Measurements from ENCODE around the gene GOPC. TPM values are rescaled to one million over a fixed set of nuclear protein-coding genes. Genes with fewer than 3 reads are reported as not detected.

Gene GOPC
- total and polyA plus RNA-seq, 2 experiments from 2014 or later = 15.5 to 26.4 TPM

GRCh38 chr6:117513778-117514365 is 88.4 kb downstream of the GOPC start:
- Histone ChIP-seq H3K27ac (ENCODE audit: low read depth) (no peak overlapping the region), H3K4me1 (ENCODE audit: insufficient read depth) (0 out of 2 replicates have a peak, but pooled peaks cover 6% of the 10 kb centered on the region), H3K79me2 (replicated peaks; ENCODE audit: insufficient read depth) (no peaks in the 10 kb centered on the region), H3K4me3 (no peak overlapping the region), H3K27me3 (ENCODE audit: insufficient read depth) (no peaks in the 10 kb centered on the region), H4K20me1 (replicated peaks; ENCODE audit: insufficient read depth) (no peaks in the 10 kb centered on the region), H3K4me2 (no peak overlapping the region), H3K36me3 (ENCODE audit: insufficient read depth) (no peaks in the 10 kb centered on the region), H3F3A (replicated peaks; ENCODE audit: low read depth) (no peaks in the 10 kb centered on the region), H3K9me2 (ENCODE audit: insufficient read depth) (0 out of 2 replicates have a peak, but pooled peaks cover 7% of the 10 kb centered on the region), H2AFZ (no peak overlapping the region)
- H3K9me3 Mint-ChIP-seq = no peaks in the 10 kb centered on the region
- no peak for ATAC-seq
- no peak for DNase-seq (ENCODE audit: low spot score)
- TF ChIP-seq REST (IDR thresholded peaks at IDR 0.05; ENCODE audit: unreplicated experiment) (no peak), JUNB (IDR thresholded peaks at IDR 0.05; ENCODE audit: unreplicated experiment) (no peak), ZNF114 (CRISPR knock-in tag; IDR thresholded peaks at IDR 0.05) (no peak), CREB1 (CRISPR knock-in tag; IDR thresholded peaks at IDR 0.05; ENCODE audit: low read depth) (no peak), CTCF (conservative IDR thresholded peaks at IDR 0.05; ENCODE audit: low read depth in 2 of 2) (no peak), STAT1 (IDR thresholded peaks at IDR 0.05; ENCODE audit: unreplicated experiment) (no peak), POLR2AphosphoS5 (IDR thresholded peaks at IDR 0.05; ENCODE audit: low read depth) (no peak)
- H3K4me3 Mint-ChIP-seq = no peak overlapping the region
- H3K36me3 Mint-ChIP-seq (ENCODE audit: low read depth) = peaks cover 2% of the 10 kb centered on the region; the same call in 1 of the 3 replicates
- H3K4me1 Mint-ChIP-seq = peaks cover 5% of the 10 kb centered on the region; the same call in 2 of the 3 replicates
- no peaks in the 10 kb centered on the region for H3K27me3 Mint-ChIP-seq (ENCODE audit: insufficient read depth, low read depth, poor library complexity)
- H3K27ac Mint-ChIP-seq = no peak overlapping the region

- 0 out of 2 replicates have a peak, but pooled peaks cover 6% of the 10 kb centered on the region for H3K4me1 ChIP-seq (ENCODE audit: insufficient read depth)
- no peaks in the 10 kb centered on the region for H3K79me2 ChIP-seq (replicated peaks; ENCODE audit: insufficient read depth)
- no peaks in the 10 kb centered on the region for H3K9me3 Mint-ChIP-seq
- H3K27ac Mint-ChIP-seq = no peak overlapping the region; the same call in 1 of the 2 replicates
- H3F3A ChIP-seq (replicated peaks; ENCODE audit: low read depth) = no peaks in the 10 kb centered on the region
- ATAC-seq = peak; percentile 68
- H2AFZ ChIP-seq = no peak overlapping the region
- H3K36me3 ChIP-seq (ENCODE audit: insufficient read depth) = no peaks in the 10 kb centered on the region
- peaks cover 5% of the 10 kb centered on the region; the same call in 2 of the 3 replicates for H3K4me1 Mint-ChIP-seq
- H3K27ac ChIP-seq (ENCODE audit: low read depth) = no peak overlapping the region
- H3K4me3 ChIP-seq = no peak overlapping the region
- no peak overlapping the region for H3K4me2 ChIP-seq
- no peaks in the 10 kb centered on the region for H3K27me3 ChIP-seq (ENCODE audit: insufficient read depth)
- H3K9me2 ChIP-seq (ENCODE audit: insufficient read depth) = 0 out of 2 replicates have a peak, but pooled peaks cover 7% of the 10 kb centered on the region
- H3K4me3 Mint-ChIP-seq = no peak overlapping the region
- H3K27me3 Mint-ChIP-seq (ENCODE audit: insufficient read depth, low read depth, poor library complexity) = no peaks in the 10 kb centered on the region
- peaks cover 2% of the 10 kb centered on the region; the same call in 1 of the 3 replicates for H3K36me3 Mint-ChIP-seq (ENCODE audit: low read depth)
- peak; percentile 17 for DNase-seq (ENCODE audit: low spot score)
- TF ChIP-seq CTCF (conservative IDR thresholded peaks at IDR 0.05; ENCODE audit: low read depth in 2 of 2) = no peak
- no peak for TF ChIP-seq EZH2 (IDR thresholded peaks at IDR 0.05; ENCODE audit: low read depth, unreplicated experiment)
- no peak for TF ChIP-seq REST (IDR thresholded peaks at IDR 0.05; ENCODE audit: unreplicated experiment)
- no peak for TF ChIP-seq STAT1 (IDR thresholded peaks at IDR 0.05; ENCODE audit: unreplicated experiment)
- no peaks in the 10 kb centered on the region for H4K20me1 ChIP-seq (replicated peaks; ENCODE audit: insufficient read depth)
Measured at GRCh38 chr6:117512987-117513573, 89.2 kb downstream of the GOPC start.
